Measurements from ENCODE around the gene INSRR.

DNA sequence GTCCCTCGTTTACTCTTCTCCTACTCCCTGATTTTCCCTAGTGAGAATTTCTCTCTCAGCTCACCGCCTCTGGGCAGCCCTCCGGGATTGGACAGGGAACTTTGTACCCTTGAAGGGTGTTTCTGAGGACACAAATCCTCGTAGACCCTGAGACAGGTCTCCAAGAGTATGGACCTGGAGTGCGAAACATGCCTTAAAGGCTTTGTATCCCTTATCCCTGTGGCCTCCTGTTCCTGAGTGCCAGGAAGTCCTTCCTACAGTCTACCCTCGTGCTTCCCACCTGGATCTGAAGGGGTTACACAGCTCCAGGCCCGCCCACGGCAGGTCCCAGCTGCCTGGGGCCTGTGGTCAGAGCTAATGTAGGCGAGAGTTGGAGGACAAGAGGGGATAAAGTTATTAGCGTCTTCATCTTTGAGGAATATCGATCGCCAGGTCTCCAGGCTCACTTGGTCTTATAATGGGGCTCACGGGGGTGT lies 27.0 kb upstream of the INSRR start:
- TF ChIP-seq, protein P1, sequence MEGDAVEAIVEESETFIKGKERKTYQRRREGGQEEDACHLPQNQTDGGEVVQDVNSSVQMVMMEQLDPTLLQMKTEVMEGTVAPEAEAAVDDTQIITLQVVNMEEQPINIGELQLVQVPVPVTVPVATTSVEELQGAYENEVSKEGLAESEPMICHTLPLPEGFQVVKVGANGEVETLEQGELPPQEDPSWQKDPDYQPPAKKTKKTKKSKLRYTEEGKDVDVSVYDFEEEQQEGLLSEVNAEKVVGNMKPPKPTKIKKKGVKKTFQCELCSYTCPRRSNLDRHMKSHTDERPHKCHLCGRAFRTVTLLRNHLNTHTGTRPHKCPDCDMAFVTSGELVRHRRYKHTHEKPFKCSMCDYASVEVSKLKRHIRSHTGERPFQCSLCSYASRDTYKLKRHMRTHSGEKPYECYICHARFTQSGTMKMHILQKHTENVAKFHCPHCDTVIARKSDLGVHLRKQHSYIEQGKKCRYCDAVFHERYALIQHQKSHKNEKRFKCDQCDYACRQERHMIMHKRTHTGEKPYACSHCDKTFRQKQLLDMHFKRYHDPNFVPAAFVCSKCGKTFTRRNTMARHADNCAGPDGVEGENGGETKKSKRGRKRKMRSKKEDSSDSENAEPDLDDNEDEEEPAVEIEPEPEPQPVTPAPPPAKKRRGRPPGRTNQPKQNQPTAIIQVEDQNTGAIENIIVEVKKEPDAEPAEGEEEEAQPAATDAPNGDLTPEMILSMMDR (IDR thresholded peaks at IDR 0.05; ENCODE audit: low read depth, low read length, missing input control): no peak
- no peak for TF ChIP-seq TAF1 (conservative IDR thresholded peaks at IDR 0.05)
- no peak for TF ChIP-seq EGR1 (IDR thresholded peaks at IDR 0.05; ENCODE audit: low read depth in 2 of 2)
- TF ChIP-seq, protein P2, sequence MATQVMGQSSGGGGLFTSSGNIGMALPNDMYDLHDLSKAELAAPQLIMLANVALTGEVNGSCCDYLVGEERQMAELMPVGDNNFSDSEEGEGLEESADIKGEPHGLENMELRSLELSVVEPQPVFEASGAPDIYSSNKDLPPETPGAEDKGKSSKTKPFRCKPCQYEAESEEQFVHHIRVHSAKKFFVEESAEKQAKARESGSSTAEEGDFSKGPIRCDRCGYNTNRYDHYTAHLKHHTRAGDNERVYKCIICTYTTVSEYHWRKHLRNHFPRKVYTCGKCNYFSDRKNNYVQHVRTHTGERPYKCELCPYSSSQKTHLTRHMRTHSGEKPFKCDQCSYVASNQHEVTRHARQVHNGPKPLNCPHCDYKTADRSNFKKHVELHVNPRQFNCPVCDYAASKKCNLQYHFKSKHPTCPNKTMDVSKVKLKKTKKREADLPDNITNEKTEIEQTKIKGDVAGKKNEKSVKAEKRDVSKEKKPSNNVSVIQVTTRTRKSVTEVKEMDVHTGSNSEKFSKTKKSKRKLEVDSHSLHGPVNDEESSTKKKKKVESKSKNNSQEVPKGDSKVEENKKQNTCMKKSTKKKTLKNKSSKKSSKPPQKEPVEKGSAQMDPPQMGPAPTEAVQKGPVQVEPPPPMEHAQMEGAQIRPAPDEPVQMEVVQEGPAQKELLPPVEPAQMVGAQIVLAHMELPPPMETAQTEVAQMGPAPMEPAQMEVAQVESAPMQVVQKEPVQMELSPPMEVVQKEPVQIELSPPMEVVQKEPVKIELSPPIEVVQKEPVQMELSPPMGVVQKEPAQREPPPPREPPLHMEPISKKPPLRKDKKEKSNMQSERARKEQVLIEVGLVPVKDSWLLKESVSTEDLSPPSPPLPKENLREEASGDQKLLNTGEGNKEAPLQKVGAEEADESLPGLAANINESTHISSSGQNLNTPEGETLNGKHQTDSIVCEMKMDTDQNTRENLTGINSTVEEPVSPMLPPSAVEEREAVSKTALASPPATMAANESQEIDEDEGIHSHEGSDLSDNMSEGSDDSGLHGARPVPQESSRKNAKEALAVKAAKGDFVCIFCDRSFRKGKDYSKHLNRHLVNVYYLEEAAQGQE (IDR thresholded peaks at IDR 0.05): no peak
- TF ChIP-seq GABPA (IDR thresholded peaks at IDR 0.05 in 1 of 2, conservative IDR thresholded peaks at IDR 0.05 in 1 of 2): no peak
- no peak for TF ChIP-seq SP1 (IDR thresholded peaks at IDR 0.05)
- TF ChIP-seq RAD21 (IDR thresholded peaks at IDR 0.05): no peak
- TF ChIP-seq, protein P3, sequence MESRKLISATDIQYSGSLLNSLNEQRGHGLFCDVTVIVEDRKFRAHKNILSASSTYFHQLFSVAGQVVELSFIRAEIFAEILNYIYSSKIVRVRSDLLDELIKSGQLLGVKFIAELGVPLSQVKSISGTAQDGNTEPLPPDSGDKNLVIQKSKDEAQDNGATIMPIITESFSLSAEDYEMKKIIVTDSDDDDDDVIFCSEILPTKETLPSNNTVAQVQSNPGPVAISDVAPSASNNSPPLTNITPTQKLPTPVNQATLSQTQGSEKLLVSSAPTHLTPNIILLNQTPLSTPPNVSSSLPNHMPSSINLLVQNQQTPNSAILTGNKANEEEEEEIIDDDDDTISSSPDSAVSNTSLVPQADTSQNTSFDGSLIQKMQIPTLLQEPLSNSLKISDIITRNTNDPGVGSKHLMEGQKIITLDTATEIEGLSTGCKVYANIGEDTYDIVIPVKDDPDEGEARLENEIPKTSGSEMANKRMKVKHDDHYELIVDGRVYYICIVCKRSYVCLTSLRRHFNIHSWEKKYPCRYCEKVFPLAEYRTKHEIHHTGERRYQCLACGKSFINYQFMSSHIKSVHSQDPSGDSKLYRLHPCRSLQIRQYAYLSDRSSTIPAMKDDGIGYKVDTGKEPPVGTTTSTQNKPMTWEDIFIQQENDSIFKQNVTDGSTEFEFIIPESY (IDR thresholded peaks at IDR 0.05): no peak
- TF ChIP-seq JUND (IDR thresholded peaks at IDR 0.05): no peak
